ENCODE measurements around the gene OR6X1. TPM values are rescaled to one million over a fixed set of nuclear protein-coding genes. Genes with fewer than 3 reads are reported as not detected.

Gene OR6X1, protein sequence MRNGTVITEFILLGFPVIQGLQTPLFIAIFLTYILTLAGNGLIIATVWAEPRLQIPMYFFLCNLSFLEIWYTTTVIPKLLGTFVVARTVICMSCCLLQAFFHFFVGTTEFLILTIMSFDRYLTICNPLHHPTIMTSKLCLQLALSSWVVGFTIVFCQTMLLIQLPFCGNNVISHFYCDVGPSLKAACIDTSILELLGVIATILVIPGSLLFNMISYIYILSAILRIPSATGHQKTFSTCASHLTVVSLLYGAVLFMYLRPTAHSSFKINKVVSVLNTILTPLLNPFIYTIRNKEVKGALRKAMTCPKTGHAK
- total RNA-seq = not detected
- 0 reads per million in 2 donors for total RNA-seq

DNA sequence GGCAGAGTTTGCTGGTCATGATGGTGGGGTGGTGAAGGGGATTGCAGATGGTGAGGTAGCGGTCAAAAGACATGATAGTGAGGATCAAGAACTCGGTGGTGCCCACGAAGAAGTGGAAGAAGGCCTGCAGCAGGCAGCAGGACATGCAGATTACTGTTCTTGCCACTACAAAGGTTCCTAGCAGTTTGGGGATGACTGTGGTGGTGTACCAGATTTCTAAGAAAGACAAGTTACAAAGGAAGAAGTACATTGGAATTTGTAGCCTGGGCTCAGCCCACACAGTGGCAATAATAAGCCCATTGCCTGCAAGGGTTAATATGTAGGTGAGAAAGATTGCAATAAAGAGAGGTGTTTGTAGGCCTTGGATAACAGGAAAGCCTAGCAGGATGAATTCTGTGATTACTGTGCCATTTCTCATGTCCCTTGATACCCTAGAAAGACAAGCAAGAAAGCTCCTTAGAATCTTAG lies at the start of gene OR6X1:
OR6X1 (minus strand) TSS at position 418 of the 468 bp plus-strand sequence; CDS start at position 418, 0 bp downstream.
- no peaks in the 10 kb centered on the region for H3K36me3 Mint-ChIP-seq (ENCODE audit: low read depth)

DNA sequence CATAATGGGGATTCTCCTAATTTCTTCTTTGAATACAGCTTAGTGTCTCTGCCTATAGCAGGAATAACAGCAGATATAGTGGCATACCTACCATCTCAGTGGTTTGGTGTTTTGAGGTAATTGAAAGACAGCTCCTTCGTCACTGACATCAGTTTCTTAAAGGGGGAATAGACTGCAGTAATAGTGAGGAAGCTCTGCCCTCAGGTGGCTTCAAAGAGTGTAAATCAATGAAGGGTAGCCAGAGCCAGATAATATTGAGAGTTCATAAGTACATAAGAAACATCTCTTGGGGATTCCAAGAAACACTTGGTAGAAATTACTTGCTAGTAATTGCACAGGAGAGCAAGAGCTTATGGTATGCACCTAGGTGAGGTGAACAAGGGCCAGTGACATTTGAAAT lies 47.4 kb upstream of the OR6X1 start:
- no peaks in the 10 kb centered on the region for H3K9me3 ChIP-seq (ENCODE audit: control insufficient read depth, low read length, poor library complexity, severe bottlenecking)
- no peak for DNase-seq
- no peak overlapping the region for H3K4me3 Mint-ChIP-seq
- peaks cover 2% of the 10 kb centered on the region for H3K4me1 Mint-ChIP-seq
- no peak for ATAC-seq
- peaks cover 2% of the 10 kb centered on the region for H3K27me3 Mint-ChIP-seq
- H3K27ac Mint-ChIP-seq = no peak overlapping the region
- H3K36me3 Mint-ChIP-seq (ENCODE audit: low read depth) = no peaks in the 10 kb centered on the region

More for the DNA sequence above, at the start of gene OR6X1:
- H3K27ac Mint-ChIP-seq = no peak within 1 kb of the TSS
- peaks cover 2% of the 10 kb centered on the region for H3K4me1 Mint-ChIP-seq
- ATAC-seq (no peak), DNase-seq (no peak)
- H3K9me3 ChIP-seq (ENCODE audit: control insufficient read depth, low read length, poor library complexity, severe bottlenecking) = no peaks in the 10 kb centered on the region
- no peak within 1 kb of the TSS for H3K4me3 Mint-ChIP-seq
- H3K27me3 Mint-ChIP-seq = peaks cover 65% of the 10 kb centered on the region

DNA sequence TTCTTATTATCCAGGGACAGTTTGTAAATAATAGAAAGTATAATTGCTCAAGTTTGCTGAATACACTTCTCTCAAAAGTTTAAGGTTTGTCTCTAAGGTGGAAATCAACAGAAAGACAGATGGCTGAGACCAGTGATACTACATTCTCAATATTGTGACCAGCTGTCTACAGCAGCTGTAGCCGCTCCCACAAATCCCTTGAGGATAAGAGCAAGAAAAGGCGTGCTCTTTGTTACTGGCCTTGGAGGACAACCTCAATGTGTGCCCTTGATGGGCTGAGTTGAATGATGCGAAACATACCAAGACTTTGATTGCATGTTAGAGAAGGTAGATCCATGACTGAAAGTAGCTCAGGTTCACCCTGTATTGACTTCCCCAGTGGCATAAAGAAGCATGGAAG lies 45.7 kb upstream of the OR6X1 start:
- Mint-ChIP-seq H3K27ac (no peak overlapping the region), H3K4me3 (no peak overlapping the region), H3K4me1 (peaks cover 2% of the 10 kb centered on the region), H3K36me3 (ENCODE audit: low read depth) (no peaks in the 10 kb centered on the region), H3K27me3 (no peaks in the 10 kb centered on the region)
- H3K9me3 ChIP-seq (ENCODE audit: control insufficient read depth, low read length, poor library complexity, severe bottlenecking) = no peaks in the 10 kb centered on the region
- DNase-seq (no peak), ATAC-seq (no peak)

DNA sequence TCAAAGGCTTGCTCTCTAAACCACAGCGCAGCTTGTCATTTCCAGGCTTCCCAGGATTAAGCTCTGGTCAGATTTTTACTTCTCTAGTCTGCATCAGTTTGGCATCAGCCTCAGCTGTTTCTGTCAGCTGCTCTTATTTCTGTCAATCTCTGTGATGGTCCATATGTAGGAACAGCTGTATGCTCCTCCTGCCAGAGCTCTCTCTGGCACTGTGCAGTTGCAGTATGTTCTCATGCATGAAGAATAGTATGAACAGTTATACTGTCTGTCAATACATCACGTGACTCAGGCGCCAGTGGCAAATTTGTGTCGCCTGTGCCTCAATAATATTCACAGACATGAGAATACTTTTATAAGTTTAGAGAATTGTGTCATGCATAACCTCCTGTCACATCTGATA lies 45.1 kb upstream of the OR6X1 start:
- Mint-ChIP-seq H3K27me3 (peaks cover 6% of the 10 kb centered on the region), H3K4me3 (no peak overlapping the region), H3K27ac (no peak overlapping the region), H3K36me3 (ENCODE audit: low read depth) (no peaks in the 10 kb centered on the region), H3K4me1 (peaks cover 2% of the 10 kb centered on the region)
- H3K9me3 ChIP-seq (ENCODE audit: control insufficient read depth, low read length, poor library complexity, severe bottlenecking) = no peaks in the 10 kb centered on the region
- ATAC-seq = no peak
- DNase-seq = no peak

DNA sequence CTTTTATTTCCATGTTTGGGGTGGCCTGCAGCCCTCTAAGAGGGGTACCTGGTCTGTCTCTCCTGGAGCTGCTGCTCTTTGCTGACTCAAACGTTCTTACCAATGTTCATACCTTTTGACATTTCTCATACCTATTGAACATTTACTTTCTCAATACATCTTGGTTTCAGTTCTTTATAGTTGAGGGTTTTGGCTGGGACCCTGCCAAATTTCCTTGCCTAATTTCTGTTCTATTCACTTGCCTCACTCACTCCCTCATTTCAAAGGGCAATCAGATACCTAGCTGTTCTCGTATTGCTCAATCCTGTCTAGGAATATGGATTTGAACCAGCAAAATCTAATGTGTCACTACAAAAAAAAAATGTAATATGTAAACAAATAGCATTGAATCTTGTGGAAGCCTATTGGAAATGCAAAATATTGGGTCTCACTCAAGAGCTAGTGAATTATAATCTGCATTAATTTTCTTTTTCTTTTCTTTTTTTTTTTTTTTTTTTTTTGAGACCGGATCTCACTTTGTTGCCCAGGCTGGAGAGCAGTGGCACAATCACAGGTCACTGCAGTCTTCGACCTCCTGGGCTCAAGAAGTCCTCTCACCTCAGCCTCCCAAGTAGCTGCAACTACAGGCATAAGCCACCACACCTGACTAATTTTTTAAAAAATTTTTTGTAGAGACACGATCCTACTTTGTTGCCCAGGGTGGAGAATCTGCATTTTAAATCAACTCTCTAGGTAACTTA lies 44.4 kb upstream of the OR6X1 start:
- H3K4me1 Mint-ChIP-seq = peaks cover 2% of the 10 kb centered on the region
- H3K27ac Mint-ChIP-seq = no peak overlapping the region
- no peak for DNase-seq
- H3K36me3 Mint-ChIP-seq (ENCODE audit: low read depth) = no peaks in the 10 kb centered on the region
- H3K27me3 Mint-ChIP-seq = peaks cover 13% of the 10 kb centered on the region
- H3K4me3 Mint-ChIP-seq = no peak overlapping the region
- no peak for ATAC-seq
- H3K9me3 ChIP-seq (ENCODE audit: control insufficient read depth, low read length, poor library complexity, severe bottlenecking) = no peaks in the 10 kb centered on the region

DNA sequence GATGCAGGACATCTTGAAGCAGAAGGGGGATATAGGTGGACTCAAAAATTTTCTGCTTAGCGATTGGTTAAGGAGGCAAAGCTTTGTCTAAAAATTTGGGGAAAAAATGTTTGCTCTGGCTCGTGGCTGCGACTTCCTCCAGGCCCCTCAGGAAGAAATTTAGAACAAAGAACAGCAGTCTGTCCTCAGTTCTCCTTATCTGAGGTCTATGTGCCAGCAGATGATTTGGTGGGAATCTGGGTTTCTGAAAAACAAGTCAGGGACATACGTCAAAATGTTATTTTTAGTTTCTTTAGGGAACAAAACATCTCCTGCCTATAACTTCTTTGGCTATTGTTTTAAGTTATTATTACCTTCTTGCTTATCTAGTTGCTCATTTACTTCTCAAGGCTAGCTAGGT lies 43.8 kb upstream of the OR6X1 start:
- H3K36me3 Mint-ChIP-seq (ENCODE audit: low read depth) = no peaks in the 10 kb centered on the region
- DNase-seq (no peak), ATAC-seq (no peak)
- peaks cover 15% of the 10 kb centered on the region for H3K27me3 Mint-ChIP-seq
- no peaks in the 10 kb centered on the region for H3K9me3 ChIP-seq (ENCODE audit: control insufficient read depth, low read length, poor library complexity, severe bottlenecking)
- no peak overlapping the region for H3K27ac Mint-ChIP-seq
- H3K4me3 Mint-ChIP-seq = no peak overlapping the region
- peaks cover 2% of the 10 kb centered on the region for H3K4me1 Mint-ChIP-seq

DNA sequence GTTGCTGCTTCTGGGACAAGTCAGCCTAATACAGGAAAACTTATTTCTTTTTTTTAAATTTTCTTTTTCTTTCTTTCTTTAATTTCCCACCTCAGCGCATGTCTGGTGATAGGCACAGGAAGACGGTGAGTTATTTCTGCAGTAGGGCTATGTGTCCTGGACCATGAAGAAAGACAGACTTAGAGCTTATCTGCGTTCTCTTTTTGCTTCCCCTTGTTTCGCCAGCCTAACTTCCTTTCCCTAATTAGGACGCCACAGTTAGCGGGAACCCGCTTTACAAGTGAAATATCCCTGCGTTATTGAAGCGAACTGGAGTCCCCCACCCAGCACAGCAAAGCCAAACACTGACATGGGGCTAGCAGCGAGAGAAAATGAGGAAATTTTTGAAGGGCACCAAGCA lies 43.2 kb upstream of the OR6X1 start:
- no peak for ATAC-seq
- no peak overlapping the region for H3K4me3 Mint-ChIP-seq

DNA sequence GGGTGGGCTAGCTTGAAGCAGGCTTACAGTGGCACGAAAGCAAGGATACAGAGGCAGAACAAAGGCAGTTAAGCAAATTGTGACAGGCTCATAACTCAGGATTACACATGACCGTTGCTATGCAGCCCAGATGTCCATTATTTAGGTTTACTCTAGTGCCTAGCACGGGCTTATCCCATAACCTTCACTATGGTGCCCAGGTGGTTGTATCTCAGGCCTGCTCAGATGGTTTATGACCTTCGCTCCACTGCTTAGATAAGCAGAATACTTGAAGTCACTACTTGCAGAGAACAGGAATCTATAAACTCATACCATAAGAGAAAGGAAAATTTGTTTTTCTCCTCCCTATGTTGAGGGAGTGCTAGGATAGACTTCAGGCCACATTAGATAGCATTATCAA lies 42.8 kb upstream of the OR6X1 start:
- Mint-ChIP-seq H3K4me1 (peaks cover 2% of the 10 kb centered on the region), H3K36me3 (ENCODE audit: low read depth) (no peaks in the 10 kb centered on the region), H3K27me3 (peaks cover 19% of the 10 kb centered on the region), H3K4me3 (no peak overlapping the region), H3K27ac (no peak overlapping the region)
- ATAC-seq (no peak), DNase-seq (no peak)
- H3K9me3 ChIP-seq (ENCODE audit: control insufficient read depth, low read length, poor library complexity, severe bottlenecking) = no peaks in the 10 kb centered on the region

More for the DNA sequence above, 43.2 kb upstream of the OR6X1 start:
- Mint-ChIP-seq H3K27me3 (peaks cover 19% of the 10 kb centered on the region), H3K27ac (no peak overlapping the region), H3K36me3 (ENCODE audit: low read depth) (no peaks in the 10 kb centered on the region), H3K4me1 (peaks cover 2% of the 10 kb centered on the region)
- H3K9me3 ChIP-seq (ENCODE audit: control insufficient read depth, low read length, poor library complexity, severe bottlenecking) = no peaks in the 10 kb centered on the region
- no peak for DNase-seq

DNA sequence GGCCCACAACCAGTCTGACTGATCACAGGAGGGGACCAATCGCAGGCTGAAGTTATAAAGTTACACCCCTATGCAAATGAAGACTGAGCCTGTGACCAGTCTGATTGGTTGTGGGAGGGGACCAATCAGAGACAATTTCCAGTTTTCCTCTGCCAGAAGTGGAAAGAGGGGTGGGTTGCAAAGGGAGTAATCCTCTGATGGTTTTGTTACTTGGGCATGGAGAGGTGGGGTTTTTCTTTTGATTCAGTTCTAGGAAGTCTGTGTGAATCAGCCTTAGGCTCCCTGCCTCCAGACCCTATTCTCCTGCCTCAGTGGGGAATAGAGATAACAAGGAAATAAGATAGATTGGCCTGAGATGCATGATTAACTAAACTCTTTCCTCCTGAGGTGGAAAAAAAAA lies 41.9 kb upstream of the OR6X1 start:
- Mint-ChIP-seq H3K4me1 (peaks cover 2% of the 10 kb centered on the region), H3K27me3 (peaks cover 19% of the 10 kb centered on the region), H3K27ac (no peak overlapping the region), H3K36me3 (ENCODE audit: low read depth) (no peaks in the 10 kb centered on the region), H3K4me3 (no peak overlapping the region)
- no peak for ATAC-seq
- H3K9me3 ChIP-seq (ENCODE audit: control insufficient read depth, low read length, poor library complexity, severe bottlenecking) = no peaks in the 10 kb centered on the region
- DNase-seq = no peak

DNA sequence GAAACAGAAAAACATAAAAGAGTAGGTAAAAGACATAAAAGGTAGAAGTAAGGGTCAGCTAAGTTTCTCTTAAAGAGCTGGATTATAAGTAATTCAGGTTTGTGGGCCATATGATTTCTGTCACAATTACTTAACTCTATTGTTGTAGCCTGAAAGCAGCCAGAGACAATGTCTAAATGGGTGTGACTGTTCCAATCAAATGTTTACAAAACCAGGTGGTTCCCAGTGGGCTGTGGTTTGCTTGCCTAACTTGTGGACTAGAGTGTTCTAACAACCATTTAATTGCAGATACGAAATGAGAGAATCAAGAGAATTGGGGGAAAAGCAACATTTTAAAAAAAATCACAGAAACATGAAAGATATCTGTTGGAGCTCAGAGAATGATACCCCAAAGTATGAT lies 29.2 kb upstream of the OR6X1 start:
- H3K4me3 Mint-ChIP-seq = no peak overlapping the region
- H3K36me3 Mint-ChIP-seq (ENCODE audit: low read depth) = no peaks in the 10 kb centered on the region
- ATAC-seq (no peak), DNase-seq (no peak)
- no peak overlapping the region for H3K27ac Mint-ChIP-seq
- no peaks in the 10 kb centered on the region for H3K9me3 ChIP-seq (ENCODE audit: control insufficient read depth, low read length, poor library complexity, severe bottlenecking)
- peaks cover 20% of the 10 kb centered on the region for H3K27me3 Mint-ChIP-seq
- no peaks in the 10 kb centered on the region for H3K4me1 Mint-ChIP-seq

DNA sequence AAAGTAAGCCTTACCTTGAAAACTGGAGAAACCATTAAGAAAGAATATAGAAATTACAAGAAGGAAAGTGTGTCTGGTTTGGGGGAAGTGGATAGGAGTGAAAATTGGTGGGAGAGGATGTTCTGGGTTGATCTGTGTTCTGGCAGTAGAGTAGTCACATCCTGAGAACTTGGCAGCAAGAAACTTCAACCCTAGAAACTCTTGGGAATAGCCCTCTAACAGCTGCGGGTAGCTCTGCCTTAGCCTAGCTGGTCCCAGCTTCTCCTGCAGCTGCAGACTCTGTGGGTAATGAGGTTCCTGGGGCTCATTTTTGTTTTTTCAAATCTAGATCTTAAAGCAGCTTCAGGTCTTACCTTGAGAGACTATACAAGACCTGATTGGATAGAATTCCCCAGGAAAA lies 24.2 kb upstream of the OR6X1 start:
- no peaks in the 10 kb centered on the region for H3K9me3 ChIP-seq (ENCODE audit: control insufficient read depth, low read length, poor library complexity, severe bottlenecking)
- no peak overlapping the region for H3K27ac Mint-ChIP-seq
- ATAC-seq (no peak), DNase-seq (no peak)
- H3K27me3 Mint-ChIP-seq = peaks cover 23% of the 10 kb centered on the region
- H3K36me3 Mint-ChIP-seq (ENCODE audit: low read depth) = no peaks in the 10 kb centered on the region
- no peaks in the 10 kb centered on the region for H3K4me1 Mint-ChIP-seq
- no peak overlapping the region for H3K4me3 Mint-ChIP-seq

DNA sequence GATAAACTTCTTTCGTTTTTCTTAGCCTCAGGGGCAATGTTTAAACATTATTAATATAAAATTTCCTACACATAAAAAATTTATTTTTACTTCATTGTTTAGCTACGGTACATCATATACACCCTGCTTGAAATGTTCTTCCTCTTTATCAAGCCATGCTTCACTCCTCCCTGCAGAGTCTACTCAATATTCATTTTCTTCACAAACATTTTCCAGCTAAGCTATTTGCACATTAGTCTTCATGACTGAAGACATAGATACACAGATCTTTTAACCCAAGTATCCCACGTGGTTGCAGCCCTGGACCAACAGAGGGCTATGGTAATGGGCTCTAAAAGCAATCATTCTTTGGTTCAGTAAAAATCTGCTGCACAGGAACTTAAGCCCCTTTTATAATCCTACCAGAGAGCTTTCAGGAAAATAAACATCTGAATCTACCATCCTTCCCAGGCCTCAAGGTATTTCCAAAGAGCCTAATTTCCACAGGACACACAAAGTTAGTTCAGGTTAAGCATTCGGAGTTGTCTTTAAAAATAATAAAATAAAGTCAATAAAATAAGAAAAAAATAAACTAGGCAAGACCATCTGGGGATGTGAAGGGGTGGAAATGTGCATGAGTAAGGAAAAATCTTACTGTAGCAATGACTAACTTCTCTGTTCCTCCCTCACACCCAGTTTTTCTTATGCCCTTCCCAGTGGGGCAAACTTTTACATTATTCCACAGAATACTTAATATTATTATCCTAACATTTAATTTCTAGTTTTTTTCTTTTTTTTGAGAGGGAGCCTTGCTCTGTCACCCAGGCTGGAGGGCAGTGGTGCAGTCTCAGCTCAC lies 21.6 kb upstream of the OR6X1 start:
- Mint-ChIP-seq H3K4me3 (no peak overlapping the region), H3K4me1 (no peaks in the 10 kb centered on the region), H3K36me3 (ENCODE audit: low read depth) (no peaks in the 10 kb centered on the region), H3K27me3 (peaks cover 9% of the 10 kb centered on the region), H3K27ac (no peak overlapping the region)
- ATAC-seq (no peak), DNase-seq (no peak)
- no peaks in the 10 kb centered on the region for H3K9me3 ChIP-seq (ENCODE audit: control insufficient read depth, low read length, poor library complexity, severe bottlenecking)

DNA sequence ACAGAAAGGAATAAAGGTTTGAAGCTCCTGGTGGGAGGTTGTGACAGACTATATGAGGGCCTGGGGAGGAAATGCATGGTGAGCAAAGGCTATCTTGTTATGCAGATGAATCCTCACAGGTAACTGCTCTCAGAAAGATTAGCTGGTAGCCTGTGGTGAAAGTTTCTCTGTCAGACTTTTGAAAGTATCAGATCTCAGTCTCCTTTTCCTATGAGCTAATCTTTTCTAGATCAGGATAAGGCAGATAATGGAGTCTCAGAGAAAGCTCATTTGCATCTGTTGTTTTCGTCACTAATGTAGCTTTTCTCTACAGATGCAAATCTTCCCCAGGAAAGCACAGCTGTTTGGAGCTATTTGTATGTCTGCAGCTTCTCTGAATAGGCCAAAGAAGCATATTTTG lies 21.0 kb upstream of the OR6X1 start:
- H3K27ac Mint-ChIP-seq = no peak overlapping the region
- H3K9me3 ChIP-seq (ENCODE audit: control insufficient read depth, low read length, poor library complexity, severe bottlenecking) = no peaks in the 10 kb centered on the region
- DNase-seq (no peak), ATAC-seq (no peak)
- no peaks in the 10 kb centered on the region for H3K4me1 Mint-ChIP-seq
- peaks cover 9% of the 10 kb centered on the region for H3K27me3 Mint-ChIP-seq
- no peak overlapping the region for H3K4me3 Mint-ChIP-seq
- no peaks in the 10 kb centered on the region for H3K36me3 Mint-ChIP-seq (ENCODE audit: low read depth)

Data from T-helper 17 cell (primary cell).